NOMO-1 treated with dmso at 0.1 percent for 144 hours (cell line): ENCODE measurements around the gene NR1H4.

Experiments
- DNase-seq: peaks from one replicate; lab custom pipeline; 2025; ENCODE audit not compliant: unreplicated experiment; lab: John Stamatoyannopoulos, UW

NR1H4 gene

DNA sequence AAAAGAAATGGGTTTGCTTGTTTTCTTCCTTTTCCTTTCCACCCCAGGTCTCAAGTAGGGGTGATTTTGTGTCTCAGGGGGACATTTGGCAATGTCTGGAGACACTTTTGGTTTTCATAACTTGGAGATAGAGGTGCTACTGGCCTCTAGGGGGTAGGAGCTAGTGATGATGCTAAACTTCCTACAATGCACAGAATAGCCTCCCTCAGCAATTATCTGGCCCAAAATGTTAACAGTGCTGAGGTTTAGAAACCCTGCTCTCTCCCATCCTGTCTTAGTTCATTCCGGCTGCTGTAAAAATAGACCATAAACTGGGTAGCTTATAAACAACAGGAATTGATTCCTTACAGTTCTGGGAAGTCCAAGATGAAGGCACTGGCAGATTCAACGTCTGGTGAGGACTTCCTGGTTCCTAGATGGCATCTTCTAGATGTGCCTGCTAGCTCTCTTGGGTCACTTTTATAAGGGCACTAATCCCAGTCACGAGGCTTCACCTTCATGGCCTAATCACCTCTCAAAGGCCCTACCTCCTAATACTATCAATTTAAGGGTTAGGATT is 92.4 kb downstream of the NR1H4 start:
- no peak for DNase-seq

DNA sequence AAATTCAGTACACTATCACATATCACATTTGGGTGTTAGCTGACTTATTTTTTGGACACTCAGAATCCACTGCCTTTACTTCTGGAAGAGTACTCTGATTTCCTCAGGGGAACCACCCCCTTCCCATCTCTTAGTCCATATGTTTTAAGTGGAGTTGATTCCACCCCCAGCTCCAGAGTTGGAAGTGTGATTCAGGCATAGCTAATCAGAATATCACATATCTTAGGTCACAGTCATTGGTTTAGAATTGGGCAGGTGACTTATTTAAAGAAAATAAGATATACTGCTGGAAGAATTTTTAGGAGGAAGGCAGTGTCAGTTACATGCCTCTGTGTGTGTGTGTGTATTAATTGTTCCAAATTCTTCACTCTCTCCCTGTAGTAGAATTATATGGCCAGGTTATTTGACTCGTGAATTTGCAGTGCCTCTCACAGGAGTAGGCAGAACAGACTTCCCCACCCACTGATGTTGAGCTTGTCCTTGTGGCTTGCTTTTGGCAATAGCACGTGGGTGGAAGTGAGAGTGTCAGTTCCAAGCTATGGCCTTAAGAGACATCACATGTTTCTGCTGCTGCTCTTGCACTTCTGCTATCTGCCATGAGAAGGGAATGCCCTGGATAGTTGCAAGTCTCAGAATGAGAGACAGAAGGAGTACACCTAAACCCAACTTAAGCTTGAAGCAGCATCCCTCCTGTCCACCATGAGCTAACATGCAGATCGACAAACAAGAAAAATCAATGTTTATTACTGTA is 93.4 kb downstream of the NR1H4 start:
- peak; percentile 82 for DNase-seq

DNA sequence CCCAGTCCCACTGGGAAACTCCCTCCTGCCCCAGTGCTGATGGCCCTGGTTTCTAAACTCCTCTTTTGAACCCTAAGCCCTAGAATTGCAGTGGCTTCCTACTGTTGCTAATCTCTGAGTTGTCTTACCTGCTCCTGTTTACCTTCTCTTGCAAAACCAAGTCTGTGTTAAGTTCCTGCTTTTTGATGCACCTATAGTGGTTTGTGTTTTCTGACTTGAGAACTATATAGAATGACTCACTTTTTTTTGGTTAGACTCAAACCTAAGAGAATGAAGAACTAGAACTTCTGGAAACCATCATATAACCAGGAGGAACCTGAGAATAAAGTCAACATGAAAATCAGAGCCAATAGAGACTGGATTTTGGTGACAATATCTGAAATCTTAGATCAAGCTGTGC is 94.3 kb downstream of the NR1H4 start:
- DNase-seq = no peak

DNA sequence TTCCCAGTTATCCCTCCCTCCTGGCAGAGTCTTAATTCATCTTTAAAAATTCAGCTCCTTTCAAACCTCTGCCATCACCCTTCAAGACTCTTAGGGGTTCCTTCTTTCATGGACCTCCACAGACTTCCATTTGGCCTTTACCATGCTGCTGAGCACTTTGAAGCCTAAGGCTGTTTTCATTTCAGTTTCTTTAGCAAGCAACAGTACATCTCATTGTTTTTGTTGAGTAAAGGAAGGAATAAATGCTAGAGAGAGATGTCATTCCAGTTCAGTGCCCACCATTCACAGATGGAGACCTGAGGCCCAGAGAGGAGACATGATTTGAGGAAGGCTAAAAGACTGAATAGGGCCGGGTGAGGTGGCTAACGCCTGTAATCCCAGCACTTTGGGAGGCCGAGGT is 98.5 kb downstream of the NR1H4 start:
- no peak for DNase-seq

DNA sequence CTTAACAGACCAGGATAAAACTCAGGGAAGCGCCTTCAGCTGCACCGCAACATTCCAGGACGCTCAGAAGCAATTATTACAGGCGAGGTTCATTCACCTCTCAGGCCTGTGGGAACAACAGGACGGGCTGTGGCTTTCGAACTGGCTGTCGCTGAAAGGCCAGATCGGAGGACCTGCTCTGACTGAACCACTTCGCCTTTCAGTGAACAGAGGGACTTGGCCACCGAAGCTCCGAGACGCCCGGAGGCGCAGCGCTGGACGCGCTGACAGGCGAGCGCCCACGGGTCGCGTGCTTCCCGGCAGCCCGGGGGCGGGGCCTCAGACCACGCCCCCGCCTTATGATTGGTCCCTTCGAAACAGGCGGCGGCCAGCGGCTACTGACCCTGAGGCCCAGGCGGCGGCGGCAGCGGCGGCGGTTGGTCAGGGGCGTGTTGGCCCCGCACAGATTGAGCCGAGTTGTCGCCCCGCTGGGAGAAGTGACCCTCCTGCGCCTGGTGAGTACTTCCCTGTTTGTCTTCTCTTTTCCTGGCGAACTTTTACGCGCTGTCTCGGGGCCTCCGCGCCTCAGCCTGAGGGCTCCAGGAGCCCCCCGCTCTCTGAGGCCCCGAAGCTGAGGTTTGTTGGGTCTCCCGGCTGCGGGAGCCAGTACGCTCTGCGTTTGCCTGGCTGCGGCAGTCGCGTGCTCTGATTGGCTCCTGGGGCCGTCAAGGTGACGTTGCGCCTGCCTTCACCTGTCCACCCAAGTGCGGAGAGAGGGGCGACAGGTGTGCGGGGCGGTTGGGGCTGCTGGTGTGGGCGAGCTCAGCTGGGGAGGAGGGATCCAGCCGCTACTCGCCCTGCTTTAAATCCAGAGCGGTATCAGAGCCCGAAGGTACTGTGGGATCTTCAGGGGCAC is 99.9 kb downstream of the NR1H4 start, which contains the start of gene GAS2L3:
Gene GAS2L3 (plus strand): TSS at position 393 of the 895 bp plus-strand sequence. CDS start 21,221 bp downstream, outside the sequence.
- peak; percentile 79 for DNase-seq

DNA sequence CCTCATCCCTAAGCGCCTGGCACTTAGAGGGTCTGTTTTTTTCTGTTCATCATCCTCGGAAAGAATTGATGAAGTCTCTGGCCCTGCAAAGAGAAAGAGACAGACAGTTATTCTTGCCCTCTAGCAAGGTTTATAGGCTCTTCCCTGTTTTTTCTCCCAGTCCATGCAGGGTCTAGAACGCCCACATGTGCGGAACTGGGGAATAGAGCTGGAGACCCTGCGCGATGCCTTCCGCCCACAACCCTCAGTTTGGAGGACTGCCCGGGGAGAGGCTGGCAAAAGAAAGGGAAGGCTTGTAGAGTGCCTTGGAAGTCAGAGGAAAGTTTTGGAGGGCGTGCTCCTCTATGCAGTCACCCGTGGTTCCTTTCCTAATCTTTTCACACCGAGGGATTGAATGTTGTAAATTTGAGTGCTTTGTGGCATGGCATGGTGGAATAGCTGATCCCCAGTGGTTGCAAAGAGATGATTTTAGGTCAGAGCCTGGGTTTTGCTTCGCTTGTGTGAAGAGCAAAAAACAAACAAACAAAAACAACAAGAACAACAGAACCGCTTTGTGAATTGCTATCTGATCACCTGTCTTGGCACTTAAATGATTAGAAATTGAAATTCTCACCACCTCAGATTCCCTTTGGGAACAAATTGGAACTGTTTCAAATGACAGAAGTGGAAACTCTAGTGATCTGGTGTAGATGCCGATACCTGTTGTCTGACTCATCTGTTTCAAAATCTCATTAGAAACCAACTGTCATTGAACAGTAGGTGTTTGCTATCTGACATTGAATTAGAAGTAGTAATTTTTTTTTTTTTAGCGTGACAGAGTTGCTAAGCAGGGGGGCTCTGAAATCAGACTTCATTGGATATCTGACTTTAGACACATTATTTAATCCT is 100.8 kb downstream of the NR1H4 start:
- DNase-seq = no peak

DNA sequence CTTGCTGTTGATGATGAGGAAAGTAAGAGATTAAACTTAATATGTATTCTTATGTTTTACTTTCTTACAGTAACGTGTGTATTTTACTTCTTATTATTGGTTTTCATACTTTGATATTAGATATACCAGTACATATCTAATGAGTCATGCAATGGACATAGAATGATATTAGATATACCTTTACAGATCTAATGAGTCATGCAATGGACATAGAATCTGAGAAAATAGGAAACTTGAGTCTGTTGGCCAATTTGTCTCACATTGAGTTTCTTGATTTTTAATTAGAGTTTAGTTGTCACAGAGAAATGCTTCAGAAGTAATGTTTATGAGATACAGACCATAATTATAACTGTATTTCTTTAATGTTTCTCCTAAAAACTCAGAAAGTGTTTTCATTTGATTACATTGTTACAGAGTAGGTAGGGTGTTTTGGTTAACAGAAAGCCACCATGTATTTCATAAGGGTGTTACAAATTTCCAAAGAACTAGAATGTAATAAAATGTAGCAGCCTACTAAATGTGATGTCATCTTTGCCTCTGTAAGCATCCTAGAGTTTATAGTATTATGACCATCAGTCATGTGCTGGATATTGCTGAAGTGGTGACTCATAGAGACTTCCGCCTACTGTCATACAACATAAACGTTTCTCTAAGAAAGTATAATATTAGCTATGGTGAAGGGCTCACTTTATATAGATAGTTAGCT is 102.8 kb downstream of the NR1H4 start:
- peak; percentile 44 for DNase-seq

DNA sequence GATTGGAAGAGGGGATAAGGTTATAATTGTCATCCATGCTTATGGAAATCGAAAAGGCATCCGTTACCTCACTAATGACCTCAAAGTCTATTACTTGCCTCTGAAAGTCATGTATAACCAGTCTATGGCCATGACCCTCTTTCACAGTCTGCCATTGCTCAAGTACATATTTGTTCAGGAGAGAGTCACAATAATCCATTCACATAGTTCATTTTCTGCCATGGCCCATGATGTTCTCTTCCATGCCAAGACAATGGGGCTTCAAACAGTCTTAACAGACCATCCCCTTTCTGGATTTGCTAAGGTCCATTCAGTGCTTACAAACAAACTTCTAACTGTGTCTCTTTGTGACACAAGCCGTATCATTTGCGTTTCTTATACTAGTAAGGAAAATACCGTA is 105.3 kb downstream of the NR1H4 start:
- no peak for DNase-seq

DNA sequence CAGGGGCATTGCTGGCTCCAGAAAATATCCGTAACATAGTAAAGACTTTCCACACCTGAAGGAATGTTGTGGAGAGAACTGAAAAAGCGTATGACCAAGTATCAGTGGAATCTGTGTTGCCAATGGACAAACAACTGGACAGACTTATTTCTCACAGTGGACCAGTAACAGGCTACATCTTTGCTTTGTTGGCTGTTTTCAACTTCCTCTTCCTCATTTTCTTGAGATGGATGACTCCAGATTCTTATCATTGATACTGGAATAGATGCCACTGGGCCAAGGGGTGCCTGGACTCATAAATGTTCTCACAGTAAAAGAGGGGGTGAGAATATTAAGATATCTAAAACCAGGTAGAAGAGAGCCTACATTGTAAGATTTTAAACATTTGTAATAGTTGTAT is 106.2 kb downstream of the NR1H4 start:
- DNase-seq = no peak

DNA sequence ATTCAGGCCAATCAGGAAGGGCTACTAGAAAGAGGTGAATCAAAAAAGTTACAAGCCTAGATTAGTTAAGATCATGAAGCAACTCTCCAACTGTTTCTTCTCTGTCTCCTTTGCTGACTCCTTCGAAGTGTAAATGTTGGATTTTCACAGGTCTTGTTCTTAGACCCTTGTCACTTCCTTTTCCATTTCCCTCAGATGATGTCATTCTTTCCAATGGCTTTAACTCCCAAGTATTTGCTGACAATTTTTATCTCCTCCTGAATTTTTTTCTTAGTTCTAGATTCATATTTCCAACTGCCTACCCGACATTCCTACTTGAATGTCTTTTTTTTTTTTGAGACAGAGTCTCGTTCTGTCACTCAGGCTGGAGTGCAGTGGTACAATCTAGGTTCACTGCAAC is 110.6 kb downstream of the NR1H4 start:
- no peak for DNase-seq

DNA sequence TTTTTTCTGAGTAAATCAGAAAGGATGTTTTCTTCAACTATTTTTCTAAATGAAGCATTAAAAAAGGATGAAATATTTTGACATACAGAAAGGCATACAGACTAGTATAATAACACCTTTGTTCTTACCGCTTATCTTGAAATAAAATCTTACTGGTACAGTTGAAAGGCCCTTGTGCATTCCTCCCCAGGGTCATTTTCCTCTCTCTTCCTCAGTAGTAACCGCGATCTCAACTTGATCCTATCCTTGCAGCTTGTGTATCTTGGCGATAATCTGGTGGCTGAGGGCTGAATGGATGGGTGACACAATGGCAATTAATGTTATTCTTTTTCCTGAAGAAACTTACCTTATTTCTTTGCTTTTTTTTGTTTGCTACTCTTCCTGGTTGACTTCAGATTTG is 118.3 kb downstream of the NR1H4 start:
- DNase-seq = no peak

DNA sequence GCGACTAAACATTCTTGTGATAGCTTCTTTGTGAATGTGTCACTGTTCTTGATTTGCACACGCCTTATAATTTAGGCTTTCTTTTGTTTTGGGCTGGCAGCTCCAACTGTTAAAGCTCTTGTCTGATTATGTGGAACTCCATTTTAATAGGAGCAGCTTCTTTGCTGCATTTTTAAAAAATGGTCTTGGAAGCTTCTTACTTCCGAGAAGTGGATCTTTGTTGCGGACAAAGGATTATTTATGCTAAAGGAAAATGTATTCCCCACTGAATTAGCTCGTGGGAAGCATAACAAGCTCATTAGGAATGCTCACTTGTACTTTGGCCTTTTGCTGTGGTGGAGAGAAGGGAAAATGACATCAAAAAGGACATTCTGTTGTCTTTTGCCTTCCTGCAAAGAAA is 119.8 kb downstream of the NR1H4 start:
- DNase-seq = no peak

DNA sequence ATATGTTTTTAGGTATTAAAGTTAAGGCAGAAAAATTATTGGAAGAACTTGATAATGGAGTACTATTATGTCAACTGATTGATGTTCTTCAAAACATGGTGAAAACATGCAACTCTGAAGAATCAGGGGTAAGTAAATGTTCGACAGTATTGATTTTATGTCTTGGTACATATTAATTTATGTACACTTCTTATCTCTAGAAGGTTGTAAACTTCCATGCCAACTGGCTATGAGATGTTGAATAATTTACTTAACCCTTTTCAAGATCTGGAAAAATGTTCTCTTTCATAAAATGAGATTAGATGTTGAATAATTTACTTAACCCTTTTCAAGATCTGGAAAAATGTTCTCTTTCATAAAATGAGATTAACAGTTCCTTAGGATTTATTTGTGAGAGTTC is 128.0 kb downstream of the NR1H4 start:
- no peak for DNase-seq

DNA sequence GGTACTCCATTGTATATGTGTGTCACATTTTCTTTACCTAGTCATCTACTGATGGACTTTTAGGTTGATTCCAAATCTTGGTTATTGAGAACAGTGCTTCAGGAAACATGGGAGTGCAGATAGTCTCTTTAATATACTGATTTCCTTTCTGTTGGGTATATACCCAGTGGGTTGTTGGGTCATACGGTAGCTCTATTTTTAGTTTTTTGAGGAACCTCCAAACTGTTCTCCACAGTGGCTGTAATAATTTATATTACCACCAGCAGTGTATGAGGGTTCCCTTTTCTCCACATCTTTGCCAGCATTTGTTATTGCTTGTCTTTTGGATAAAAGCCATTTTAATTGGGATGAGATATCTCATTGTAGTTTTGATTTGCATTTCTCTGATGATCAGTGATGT is 129.3 kb downstream of the NR1H4 start:
- peak; percentile 24 for DNase-seq

DNA sequence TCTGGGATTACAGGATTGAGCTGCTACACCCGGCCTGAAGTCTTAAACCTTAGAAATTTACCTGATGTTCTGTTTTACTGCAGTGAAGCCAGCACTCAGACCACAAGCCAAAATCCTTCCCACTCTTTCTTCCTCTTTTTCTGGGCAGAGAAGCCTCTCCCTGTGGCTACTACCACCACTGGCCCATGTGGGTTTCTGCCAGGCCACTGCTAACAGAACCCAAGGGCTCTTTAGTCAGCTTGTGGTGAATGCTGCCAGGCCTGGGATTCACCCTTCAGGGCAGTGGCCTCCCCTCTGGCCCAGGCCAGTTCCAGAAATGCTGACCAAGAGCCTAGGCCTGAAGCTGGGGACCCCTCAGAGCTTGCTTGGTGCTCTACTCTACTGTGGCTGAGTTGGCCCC is 135.1 kb downstream of the NR1H4 start:
- peak; percentile 59 for DNase-seq

DNA sequence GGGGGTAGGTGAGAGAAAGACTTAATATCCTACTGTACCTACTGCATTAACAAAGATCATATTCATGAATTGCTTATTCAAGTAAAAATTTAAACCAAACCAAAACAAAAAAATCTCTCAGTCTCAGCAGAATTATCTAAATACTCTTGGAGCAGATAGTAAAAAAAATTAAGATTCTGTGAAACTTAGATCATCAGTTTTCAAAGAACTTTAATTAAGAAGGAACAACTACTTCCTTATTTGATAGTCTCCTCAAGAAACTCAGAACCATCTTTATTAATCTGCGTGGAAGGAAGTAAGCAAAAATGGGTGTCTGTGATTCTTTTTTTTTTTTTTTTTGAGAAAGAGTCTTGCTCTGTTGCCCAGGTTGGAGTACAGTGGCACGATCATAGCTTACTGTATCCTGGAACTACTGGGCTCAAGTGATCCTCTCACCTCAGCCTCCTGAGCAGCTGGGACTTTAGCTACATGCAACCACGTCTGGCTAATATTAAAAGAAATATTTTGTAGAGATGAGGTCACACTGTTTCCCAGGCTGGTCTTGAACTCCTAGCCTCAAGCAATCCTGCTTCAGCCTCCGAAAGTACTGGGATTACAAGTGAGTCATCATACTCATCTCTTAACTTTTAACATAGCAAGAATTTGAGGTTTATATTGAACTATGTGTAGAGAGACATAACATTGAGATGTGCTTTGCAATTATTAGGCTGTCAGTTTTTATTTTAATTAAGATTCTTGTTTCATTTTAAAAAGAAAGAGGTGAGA is 137.2 kb downstream of the NR1H4 start:
- DNase-seq = no peak

DNA sequence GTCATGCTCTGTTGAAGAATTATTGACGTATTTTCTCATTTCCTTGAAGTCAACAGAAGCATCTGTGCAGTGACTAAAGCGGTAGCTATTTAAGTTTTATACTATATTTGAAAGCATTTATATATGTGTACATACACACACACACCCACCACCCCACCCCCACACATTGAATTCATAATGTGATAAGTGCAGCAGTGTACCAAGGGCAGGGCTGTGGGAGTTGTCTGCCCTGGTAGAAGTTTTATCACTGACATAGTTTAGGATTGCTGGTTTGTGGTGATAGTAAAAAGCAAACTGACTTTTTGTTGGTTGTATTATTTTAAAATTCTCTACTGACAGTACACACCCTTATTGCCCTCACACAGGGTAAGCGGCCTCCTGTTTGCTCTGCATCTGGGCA is 138.9 kb downstream of the NR1H4 start:
- DNase-seq = no peak
